ENCODE results near the gene KCNB1.

KCNB1 gene

GRCh38 chr20:49468412-49468811 is 14.1 kb downstream of the KCNB1 start:
- no peak for DNase-seq

GRCh38 chr20:49466114-49466912 is 16.2 kb downstream of the KCNB1 start:
- no peak for DNase-seq

GRCh38 chr20:49464556-49464955 is 17.9 kb downstream of the KCNB1 start:
- DNase-seq, result no peak

GRCh38 chr20:49462626-49463025 is 19.8 kb downstream of the KCNB1 start:
- no peak for DNase-seq

- no peak for DNase-seq
Observed at GRCh38 chr20:49461894-49462620, 20.4 kb downstream of the KCNB1 start.

- DNase-seq, result no peak
Observed at GRCh38 chr20:49460916-49461315, 21.6 kb downstream of the KCNB1 start.

- no peak for DNase-seq
Observed at GRCh38 chr20:49460131-49460530, 22.3 kb downstream of the KCNB1 start.

GRCh38 chr20:49459684-49460083 is 22.8 kb downstream of the KCNB1 start:
- no peak for DNase-seq

GRCh38 chr20:49457444-49457843 is 25.0 kb downstream of the KCNB1 start:
- no peak for DNase-seq

GRCh38 chr20:49456646-49457045 is 25.8 kb downstream of the KCNB1 start:
- DNase-seq, result no peak

- DNase-seq, result no peak
Observed at GRCh38 chr20:49455691-49456090, 26.8 kb downstream of the KCNB1 start.

GRCh38 chr20:49452011-49452482 is 30.4 kb downstream of the KCNB1 start:
- peak; percentile 42 for DNase-seq

GRCh38 chr20:49450281-49450721 is 32.2 kb downstream of the KCNB1 start:
- DNase-seq, result no peak

GRCh38 chr20:49448917-49449316 is 33.6 kb downstream of the KCNB1 start:
- DNase-seq, result no peak

- peak; percentile 47 for DNase-seq
Observed at GRCh38 chr20:49447946-49448809, 34.3 kb downstream of the KCNB1 start.

GRCh38 chr20:49447364-49447763 is 35.1 kb downstream of the KCNB1 start:
- DNase-seq, result no peak

GRCh38 chr20:49446808-49447207 is 35.7 kb downstream of the KCNB1 start:
- peak; percentile 91 for DNase-seq

GRCh38 chr20:49446080-49446479 is 36.4 kb downstream of the KCNB1 start:
- DNase-seq, result no peak

GRCh38 chr20:49445176-49445575 is 37.3 kb downstream of the KCNB1 start:
- DNase-seq, result no peak

- DNase-seq, result no peak
Observed at GRCh38 chr20:49444553-49444990, 37.9 kb downstream of the KCNB1 start.

- DNase-seq, result no peak
Observed at GRCh38 chr20:49437057-49437456, 45.4 kb downstream of the KCNB1 start.

- no peak for DNase-seq
Observed at GRCh38 chr20:49435639-49436038, 46.8 kb downstream of the KCNB1 start.

- DNase-seq, result no peak
Observed at GRCh38 chr20:49433333-49433732, 49.1 kb downstream of the KCNB1 start.
